ENCODE measurements around the gene CALN1.

DNA sequence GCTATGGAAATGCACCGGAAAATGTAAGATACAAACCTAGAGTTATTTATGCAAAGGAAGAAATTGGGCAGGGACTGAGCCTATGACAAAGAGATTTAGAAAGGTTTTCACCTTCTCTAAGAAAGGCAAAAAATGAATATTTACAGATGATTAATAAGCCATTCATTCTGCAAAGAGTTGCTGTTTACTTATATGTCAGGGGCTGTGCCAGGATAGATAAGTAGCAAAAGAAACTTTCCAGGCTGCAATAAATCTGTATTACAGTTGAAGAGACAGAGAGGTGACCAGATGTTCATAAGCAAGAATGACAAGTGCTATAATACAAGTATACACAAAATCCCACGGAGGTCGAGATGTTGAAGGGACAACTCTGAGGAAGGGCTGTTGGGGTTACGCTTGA lies 299.6 kb downstream of the CALN1 start:
- TF ChIP-seq POLR2AphosphoS5 (IDR thresholded peaks at IDR 0.05; ENCODE audit: low read depth, low read length) (no peak), CTCF (IDR thresholded peaks at IDR 0.05) (no peak), SIN3A (IDR thresholded peaks at IDR 0.05; ENCODE audit: borderline replicate concordance, insufficient read depth, low read depth, low read length) (no peak)
- TF ChIP-seq, protein P1, sequence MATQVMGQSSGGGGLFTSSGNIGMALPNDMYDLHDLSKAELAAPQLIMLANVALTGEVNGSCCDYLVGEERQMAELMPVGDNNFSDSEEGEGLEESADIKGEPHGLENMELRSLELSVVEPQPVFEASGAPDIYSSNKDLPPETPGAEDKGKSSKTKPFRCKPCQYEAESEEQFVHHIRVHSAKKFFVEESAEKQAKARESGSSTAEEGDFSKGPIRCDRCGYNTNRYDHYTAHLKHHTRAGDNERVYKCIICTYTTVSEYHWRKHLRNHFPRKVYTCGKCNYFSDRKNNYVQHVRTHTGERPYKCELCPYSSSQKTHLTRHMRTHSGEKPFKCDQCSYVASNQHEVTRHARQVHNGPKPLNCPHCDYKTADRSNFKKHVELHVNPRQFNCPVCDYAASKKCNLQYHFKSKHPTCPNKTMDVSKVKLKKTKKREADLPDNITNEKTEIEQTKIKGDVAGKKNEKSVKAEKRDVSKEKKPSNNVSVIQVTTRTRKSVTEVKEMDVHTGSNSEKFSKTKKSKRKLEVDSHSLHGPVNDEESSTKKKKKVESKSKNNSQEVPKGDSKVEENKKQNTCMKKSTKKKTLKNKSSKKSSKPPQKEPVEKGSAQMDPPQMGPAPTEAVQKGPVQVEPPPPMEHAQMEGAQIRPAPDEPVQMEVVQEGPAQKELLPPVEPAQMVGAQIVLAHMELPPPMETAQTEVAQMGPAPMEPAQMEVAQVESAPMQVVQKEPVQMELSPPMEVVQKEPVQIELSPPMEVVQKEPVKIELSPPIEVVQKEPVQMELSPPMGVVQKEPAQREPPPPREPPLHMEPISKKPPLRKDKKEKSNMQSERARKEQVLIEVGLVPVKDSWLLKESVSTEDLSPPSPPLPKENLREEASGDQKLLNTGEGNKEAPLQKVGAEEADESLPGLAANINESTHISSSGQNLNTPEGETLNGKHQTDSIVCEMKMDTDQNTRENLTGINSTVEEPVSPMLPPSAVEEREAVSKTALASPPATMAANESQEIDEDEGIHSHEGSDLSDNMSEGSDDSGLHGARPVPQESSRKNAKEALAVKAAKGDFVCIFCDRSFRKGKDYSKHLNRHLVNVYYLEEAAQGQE (IDR thresholded peaks at IDR 0.05; ENCODE audit: insufficient read depth in 1 of 2, low read depth in 2 of 2, low read length in 1 of 2): no peak

Data from Panc1 (cell line).